Measurements from ENCODE around the gene HEYL. TPM values are rescaled to one million over a fixed set of nuclear protein-coding genes. Genes with fewer than 3 reads are reported as not detected.

The HEYL gene
- total RNA-seq, 1 experiment from 2014 or later = not detected

- DNase-seq (ENCODE audit: low spot score) = no peak
These were observed 508 bp downstream of the HEYL start for GRCh38 chr1:39638965-39639304.

GRCh38 chr1:39637361-39637760 is 2.1 kb downstream of the HEYL start:
- DNase-seq (ENCODE audit: low spot score) = no peak

- DNase-seq (ENCODE audit: low spot score) = no peak
These were observed 3.6 kb downstream of the HEYL start for GRCh38 chr1:39635871-39636210.

DNA sequence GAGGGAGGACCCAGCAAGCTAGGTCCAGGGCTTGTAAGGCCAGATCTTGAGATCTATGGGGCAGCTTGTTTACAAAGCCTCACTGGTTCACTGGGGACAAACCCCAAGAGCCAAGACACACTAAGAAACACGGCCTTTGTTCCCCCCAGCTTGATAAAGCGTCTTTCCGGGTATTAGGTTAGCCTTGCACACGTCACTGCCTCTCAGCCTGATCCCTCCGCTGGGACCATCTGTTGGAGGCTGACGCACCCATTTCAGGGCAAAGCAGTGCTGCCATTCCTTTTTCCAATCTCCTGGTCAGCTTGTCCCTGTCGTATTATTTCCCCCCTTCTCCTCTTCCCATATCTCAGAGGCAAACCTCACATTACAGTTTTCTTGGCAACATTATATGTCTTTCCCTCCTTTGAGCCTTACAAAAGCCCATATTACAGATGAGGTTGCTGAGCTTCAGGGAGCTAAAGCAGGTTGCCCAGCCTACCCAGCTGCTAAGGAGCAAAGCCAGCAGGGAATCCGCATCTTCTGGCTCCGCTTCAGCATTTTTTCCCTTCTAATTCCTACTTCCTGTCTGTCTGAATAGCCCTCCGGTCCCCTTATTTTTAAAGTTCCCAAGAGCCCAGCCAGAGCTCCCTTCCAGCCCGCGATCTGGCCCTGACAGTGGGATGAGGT is 4.1 kb downstream of the HEYL start:
- no peak for DNase-seq (ENCODE audit: low spot score)

GRCh38 chr1:39633422-39633821 is 6.0 kb downstream of the HEYL start:
- DNase-seq (ENCODE audit: low spot score) = no peak

- DNase-seq (ENCODE audit: low spot score) = no peak
These were observed 6.6 kb downstream of the HEYL start for GRCh38 chr1:39632682-39633417.

DNA sequence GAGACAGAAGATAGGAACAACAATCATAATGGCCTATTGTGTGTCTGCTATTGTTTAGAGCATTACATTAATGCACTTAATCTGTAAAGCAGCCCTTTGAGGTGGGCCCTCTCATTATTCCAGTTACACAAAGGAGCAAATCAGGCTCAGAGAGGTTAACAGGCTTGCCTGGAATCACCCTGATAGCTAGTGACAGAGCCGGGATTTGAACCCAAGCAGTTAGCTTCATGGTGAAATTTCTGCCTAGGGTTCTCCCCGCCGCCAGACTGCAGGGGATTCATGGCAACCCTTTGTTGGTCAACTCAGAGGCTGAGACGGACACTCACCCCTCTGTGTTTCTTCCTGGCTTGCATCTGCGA is 7.1 kb downstream of the HEYL start:
- DNase-seq (ENCODE audit: low spot score) = no peak

- DNase-seq (ENCODE audit: low spot score) = no peak
These were observed 7.8 kb downstream of the HEYL start for GRCh38 chr1:39631361-39632322.

DNA sequence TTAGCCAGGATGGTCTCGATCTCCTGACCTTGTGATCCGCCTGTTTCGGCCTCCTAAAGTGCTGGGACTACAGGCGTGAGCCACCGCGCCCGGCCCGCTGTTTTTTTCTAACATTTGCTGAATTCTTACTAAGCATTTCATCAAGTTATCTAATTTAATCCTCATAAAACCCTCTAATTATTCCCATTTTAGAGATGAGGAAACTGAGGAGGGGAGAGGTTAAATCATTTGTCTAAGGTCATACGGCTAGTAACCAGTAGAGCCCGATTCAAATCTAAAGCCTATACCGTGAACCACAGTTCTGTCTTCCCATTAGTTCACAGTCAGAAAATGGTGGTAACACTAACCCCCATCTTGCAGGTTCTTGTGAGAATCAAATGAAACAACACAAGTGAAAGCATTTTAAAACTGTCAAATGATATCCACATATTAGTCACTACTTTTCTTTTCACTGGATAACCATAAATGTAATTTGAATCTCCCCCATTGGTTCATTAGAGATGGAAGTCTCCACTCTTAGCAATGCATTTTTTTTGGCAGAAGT is 10.6 kb downstream of the HEYL start:
- DNase-seq (ENCODE audit: low spot score) = no peak

DNA sequence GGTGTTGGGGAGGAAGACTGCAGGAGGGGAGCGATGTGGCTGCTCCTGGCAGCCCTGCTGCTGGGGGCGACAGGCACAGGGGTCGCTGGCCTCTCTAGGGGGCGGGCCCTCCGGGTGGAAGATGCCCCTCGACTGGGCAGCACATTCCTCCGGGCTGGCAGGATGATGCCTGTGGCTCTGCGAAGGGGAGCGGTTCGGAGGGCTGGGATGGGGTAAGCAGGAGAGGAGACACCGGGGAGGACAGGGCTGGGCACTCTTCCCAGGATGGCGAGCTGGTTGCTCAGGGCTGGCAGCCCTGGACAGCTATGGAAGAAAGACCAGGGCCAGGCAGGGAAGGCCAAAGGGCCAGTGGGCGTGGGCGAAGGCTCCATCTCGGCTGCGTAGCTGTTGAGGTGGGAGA is 12.8 kb downstream of the HEYL start:
- no peak for DNase-seq (ENCODE audit: low spot score)

DNA sequence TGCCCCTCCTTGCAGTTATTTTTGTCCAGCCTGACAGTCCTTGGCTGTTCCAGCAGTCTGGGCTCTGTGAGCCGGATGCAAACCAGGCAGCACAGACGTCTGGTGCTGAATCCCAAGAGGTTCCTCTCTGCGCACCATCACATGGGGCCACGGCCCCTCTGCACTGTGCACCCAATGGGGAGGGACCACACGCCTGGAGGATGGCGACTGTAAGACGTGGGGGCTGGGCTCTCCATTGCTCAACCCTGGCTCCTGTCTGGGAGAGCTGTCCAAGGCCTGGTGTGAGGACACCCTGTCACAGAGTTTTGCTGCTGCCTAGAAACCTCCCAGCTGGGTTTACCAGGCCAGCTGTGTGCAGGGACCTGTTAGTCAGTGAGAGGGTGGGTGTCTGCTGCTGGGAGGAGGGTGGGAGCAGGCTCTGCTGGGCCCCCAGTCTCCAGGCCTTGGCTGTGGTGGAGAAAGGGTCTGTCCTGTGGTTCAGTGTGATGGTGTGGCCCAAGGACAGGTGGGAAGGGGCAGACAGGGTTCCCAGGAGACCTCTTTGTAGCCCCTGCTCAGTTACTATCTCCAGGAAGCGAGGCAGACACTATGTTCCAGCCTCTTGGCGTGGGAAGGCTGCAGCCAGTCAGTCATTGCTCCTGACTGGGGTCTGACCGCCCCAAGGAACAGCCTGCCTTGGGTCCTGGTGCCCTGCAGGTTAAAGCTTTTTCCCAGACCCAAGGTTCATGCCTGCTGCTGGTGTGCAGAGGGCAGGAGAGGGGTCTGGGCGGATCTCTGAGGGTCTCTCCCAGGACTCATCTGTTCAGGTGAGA is 13.8 kb downstream of the HEYL start:
- DNase-seq (ENCODE audit: low spot score) = no peak

GRCh38 chr1:39625009-39625408 is 14.4 kb downstream of the HEYL start:
- DNase-seq (ENCODE audit: low spot score) = no peak

- no peak for DNase-seq (ENCODE audit: low spot score)
These were observed 16.4 kb downstream of the HEYL start for GRCh38 chr1:39623053-39623452.

DNA sequence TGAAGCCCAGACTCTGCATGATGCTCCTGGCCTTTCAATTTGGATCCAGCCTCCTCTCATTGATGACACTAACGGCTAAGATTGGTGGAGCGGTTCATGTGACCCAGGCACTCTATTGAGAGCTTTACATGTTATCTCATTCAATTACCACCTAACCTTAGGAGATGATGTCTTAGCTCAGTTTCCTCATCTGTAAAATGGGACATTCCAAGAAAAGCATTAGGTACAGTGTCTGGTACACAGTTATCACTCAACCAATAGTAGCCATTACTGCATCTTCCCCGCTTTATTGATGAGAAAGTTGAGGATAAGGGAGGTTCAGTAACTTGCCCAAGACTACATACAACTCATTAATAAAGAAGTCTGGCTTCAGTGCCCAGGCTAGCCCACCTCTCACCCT is 17.0 kb downstream of the HEYL start:
- no peak for DNase-seq (ENCODE audit: low spot score)

- no peak for DNase-seq (ENCODE audit: low spot score)
These were observed 18.7 kb downstream of the HEYL start for GRCh38 chr1:39620659-39621165.

- DNase-seq (ENCODE audit: low spot score) = no peak
These were observed 21.9 kb downstream of the HEYL start for GRCh38 chr1:39617488-39618049.

- DNase-seq (ENCODE audit: low spot score) = no peak
These were observed 24.3 kb downstream of the HEYL start for GRCh38 chr1:39615086-39615673.

- DNase-seq (ENCODE audit: low spot score) = no peak
These were observed 25.0 kb downstream of the HEYL start for GRCh38 chr1:39614488-39614887.

DNA sequence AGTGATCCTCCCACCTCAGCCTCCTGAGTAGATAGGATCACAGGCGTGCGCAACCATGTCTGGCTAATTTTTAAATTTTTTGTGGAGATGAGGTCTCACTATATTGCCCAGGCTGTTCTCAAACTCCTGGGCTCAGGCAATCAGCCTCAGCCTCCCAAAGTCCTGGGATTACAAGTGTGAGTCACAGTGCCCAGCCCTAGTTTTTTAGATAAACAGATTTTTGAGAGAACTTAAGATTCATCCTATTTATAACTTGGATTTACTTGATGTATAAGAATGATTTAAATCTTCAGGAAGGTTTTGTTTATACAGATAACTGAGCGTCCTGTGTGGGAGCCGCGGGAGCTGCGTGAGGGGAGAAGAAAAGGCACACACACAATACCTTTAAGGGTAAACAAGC is 26.2 kb downstream of the HEYL start:
- no peak for DNase-seq (ENCODE audit: low spot score)

- DNase-seq (ENCODE audit: low spot score) = no peak
These were observed 29.7 kb downstream of the HEYL start for GRCh38 chr1:39609618-39610331.

All from A172 (cell line).